Loucy (cell line): ENCODE data around the gene SCD5.

Experiments used
- H2AFZ ChIP-seq: fragments of 200-600 bp; sonication (generic); 2 replicates; pipeline ENCODE4 v1.6.0; 2016; ENCODE audit warnings: antibody characterized with exemption, mild to moderate bottlenecking, low read length, moderate library complexity
- H3F3A ChIP-seq: fragments of 200-600 bp; 2 replicates; pipeline ENCODE4 v1.6.0; 2016; ENCODE audit warnings: antibody characterized with exemption, low read depth, mild to moderate bottlenecking
- H3K27me3 ChIP-seq: fragments of 200-600 bp; sonication (generic); 2 replicates; pipeline ENCODE4 v1.6.1; 2014; ENCODE audit warnings: low read length, mild to moderate bottlenecking; ENCODE audit not compliant: insufficient read depth, poor library complexity, severe bottlenecking
- H3K36me3 ChIP-seq: fragments of 200-600 bp; sonication (generic); 2 replicates; pipeline ENCODE4 v1.6.1; 2016; ENCODE audit warnings: low read length; ENCODE audit not compliant: insufficient read depth
- H3K4me1 ChIP-seq: fragments of 200-600 bp; sonication (generic); 2 replicates; pipeline ENCODE4 v1.5.1; 2014; ENCODE audit warnings: low read length, mild to moderate bottlenecking; ENCODE audit not compliant: insufficient read depth, poor library complexity, severe bottlenecking
- H3K4me2 ChIP-seq: fragments of 200-600 bp; sonication (generic); 2 replicates; pipeline ENCODE4 v1.6.0; 2014; ENCODE audit warnings: antibody characterized with exemption, low read length, low read depth, mild to moderate bottlenecking; ENCODE audit not compliant: poor library complexity, severe bottlenecking
- H3K4me3 ChIP-seq: fragments of 200-600 bp; sonication (generic); 2 replicates; pipeline ENCODE4 v1.5.1; 2014; ENCODE audit warnings: low read length, mild to moderate bottlenecking, mixed read lengths; ENCODE audit not compliant: poor library complexity, severe bottlenecking
- H3K79me2 ChIP-seq: fragments of 200-600 bp; sonication (generic); 2 replicates; pipeline ENCODE4 v1.6.1; 2014; ENCODE audit warnings: low read length; ENCODE audit not compliant: insufficient read depth
- H3K9ac ChIP-seq: fragments of 200-600 bp; sonication (generic); 2 replicates; pipeline ENCODE4 v1.6.0; 2014; ENCODE audit warnings: mild to moderate bottlenecking, low read depth, low read length, moderate library complexity; ENCODE audit not compliant: poor library complexity, severe bottlenecking
- H3K9me2 ChIP-seq: fragments of 200-600 bp; sonication (generic); replicated peaks from 2 replicates; pipeline ENCODE4 v1.6.1; 2016; ENCODE audit warnings: low read depth, low read length, mixed read lengths
- H3K9me3 ChIP-seq: fragments of 200-600 bp; sonication (generic); 2 replicates; pipeline ENCODE4 v1.6.1; 2014; ENCODE audit warnings: mild to moderate bottlenecking, antibody characterized with exemption, low read length, low read depth; ENCODE audit not compliant: insufficient read depth
- H4K20me1 ChIP-seq: fragments of 200-600 bp; sonication (generic); 2 replicates; pipeline ENCODE4 v1.6.0; 2014; ENCODE audit warnings: antibody characterized with exemption, low read length, mild to moderate bottlenecking; ENCODE audit not compliant: insufficient read depth, poor library complexity, severe bottlenecking
- EZH2phosphoT487 ChIP-seq: fragments of 200-600 bp; IDR thresholded peaks from 2 replicates; pipeline ENCODE4 v1.6.1; 2018; ENCODE audit warnings: antibody characterized with exemption, mild to moderate bottlenecking, moderate library complexity, borderline replicate concordance
- TF ChIP-seq, protein P1 (sequence below): fragments of 200-600 bp; sonication (generic); conservative IDR thresholded peaks from 2 replicates; pipeline ENCODE4 v1.5.1; 2014; ENCODE audit warnings: mild to moderate bottlenecking, antibody characterized with exemption, low read length

Gene SCD5

DNA sequence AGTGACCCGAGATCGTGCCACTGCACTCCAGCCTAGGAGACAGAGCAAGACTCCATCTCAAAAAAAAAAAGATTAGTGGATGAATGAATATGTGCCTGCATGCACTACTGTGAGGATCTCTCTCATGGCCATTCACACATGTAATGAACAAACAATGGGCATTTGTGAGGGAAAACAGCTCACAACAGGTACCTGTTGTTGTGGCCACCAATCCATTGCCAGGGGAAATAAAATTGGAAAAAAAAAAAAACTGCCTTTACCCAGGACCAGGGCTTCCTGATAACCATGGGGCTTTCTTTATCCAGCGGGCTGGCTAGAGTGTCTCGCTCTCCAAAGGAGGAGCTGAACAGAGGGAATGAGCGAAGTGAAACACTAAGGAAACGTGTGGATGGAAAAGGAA is 7.4 kb downstream of the SCD5 start:
- peaks cover 64% of the 10 kb centered on the region; the same call in 1 of the 2 replicates for H3K79me2 ChIP-seq
- H3K27me3 ChIP-seq: no peaks in the 10 kb centered on the region
- no peak for TF ChIP-seq EZH2phosphoT487
- TF ChIP-seq, protein P1, sequence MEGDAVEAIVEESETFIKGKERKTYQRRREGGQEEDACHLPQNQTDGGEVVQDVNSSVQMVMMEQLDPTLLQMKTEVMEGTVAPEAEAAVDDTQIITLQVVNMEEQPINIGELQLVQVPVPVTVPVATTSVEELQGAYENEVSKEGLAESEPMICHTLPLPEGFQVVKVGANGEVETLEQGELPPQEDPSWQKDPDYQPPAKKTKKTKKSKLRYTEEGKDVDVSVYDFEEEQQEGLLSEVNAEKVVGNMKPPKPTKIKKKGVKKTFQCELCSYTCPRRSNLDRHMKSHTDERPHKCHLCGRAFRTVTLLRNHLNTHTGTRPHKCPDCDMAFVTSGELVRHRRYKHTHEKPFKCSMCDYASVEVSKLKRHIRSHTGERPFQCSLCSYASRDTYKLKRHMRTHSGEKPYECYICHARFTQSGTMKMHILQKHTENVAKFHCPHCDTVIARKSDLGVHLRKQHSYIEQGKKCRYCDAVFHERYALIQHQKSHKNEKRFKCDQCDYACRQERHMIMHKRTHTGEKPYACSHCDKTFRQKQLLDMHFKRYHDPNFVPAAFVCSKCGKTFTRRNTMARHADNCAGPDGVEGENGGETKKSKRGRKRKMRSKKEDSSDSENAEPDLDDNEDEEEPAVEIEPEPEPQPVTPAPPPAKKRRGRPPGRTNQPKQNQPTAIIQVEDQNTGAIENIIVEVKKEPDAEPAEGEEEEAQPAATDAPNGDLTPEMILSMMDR: no peak

DNA sequence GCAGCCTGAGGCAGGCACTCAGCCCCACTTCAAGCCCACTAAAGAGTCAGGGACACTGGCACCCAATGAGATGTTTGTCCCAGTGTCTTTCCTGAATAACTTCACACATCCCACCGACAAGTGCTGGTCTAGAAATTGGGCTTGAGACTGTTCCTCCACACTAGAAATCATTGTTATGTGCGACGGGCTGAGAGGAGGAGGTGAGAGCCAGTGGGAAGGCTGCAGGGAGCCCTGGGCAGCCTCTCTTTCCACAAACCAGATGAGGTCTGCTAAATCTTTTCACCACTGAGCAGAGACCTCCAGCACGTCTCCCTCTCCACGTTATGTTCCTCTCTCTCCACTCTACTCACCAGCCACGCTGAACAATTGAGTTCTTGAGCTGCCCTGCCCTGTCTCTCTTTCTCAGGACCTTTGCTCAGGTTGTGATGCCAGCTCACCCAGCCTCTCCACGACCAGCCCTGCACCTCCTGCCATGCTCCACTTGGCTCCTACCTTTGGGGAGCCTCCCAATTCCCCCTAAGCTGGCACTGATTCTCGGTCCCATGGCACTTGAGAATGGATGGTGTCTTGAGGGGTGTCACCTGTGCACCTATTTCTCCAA is 8.4 kb downstream of the SCD5 start:
- Histone ChIP-seq H3K4me2 (peak overlapping the region; percentile 2), H3F3A (no peaks in the 10 kb centered on the region), H3K79me2 (peaks cover 64% of the 10 kb centered on the region; the same call in 1 of the 2 replicates), H3K9me3 (no peaks in the 10 kb centered on the region), H3K4me1 (peaks cover 25% of the 10 kb centered on the region), H3K27me3 (no peaks in the 10 kb centered on the region), H2AFZ (no peak overlapping the region), H3K36me3 (no peaks in the 10 kb centered on the region), H3K4me3 (no peak overlapping the region), H4K20me1 (peaks cover 7% of the 10 kb centered on the region), H3K9ac (no peak overlapping the region), H3K9me2 (no peaks in the 10 kb centered on the region)
- TF ChIP-seq EZH2phosphoT487: no peak
- TF ChIP-seq, protein P1: no peak

More for the DNA sequence above, 7.4 kb downstream of the SCD5 start:
- Histone ChIP-seq H3K4me1 (peaks cover 19% of the 10 kb centered on the region), H3K9me3 (no peaks in the 10 kb centered on the region), H2AFZ (no peak overlapping the region), H3K9ac (no peak overlapping the region), H3K4me2 (no peak overlapping the region), H4K20me1 (peaks cover 8% of the 10 kb centered on the region), H3K9me2 (no peaks in the 10 kb centered on the region), H3K36me3 (no peaks in the 10 kb centered on the region), H3F3A (no peaks in the 10 kb centered on the region), H3K4me3 (no peak overlapping the region)

DNA sequence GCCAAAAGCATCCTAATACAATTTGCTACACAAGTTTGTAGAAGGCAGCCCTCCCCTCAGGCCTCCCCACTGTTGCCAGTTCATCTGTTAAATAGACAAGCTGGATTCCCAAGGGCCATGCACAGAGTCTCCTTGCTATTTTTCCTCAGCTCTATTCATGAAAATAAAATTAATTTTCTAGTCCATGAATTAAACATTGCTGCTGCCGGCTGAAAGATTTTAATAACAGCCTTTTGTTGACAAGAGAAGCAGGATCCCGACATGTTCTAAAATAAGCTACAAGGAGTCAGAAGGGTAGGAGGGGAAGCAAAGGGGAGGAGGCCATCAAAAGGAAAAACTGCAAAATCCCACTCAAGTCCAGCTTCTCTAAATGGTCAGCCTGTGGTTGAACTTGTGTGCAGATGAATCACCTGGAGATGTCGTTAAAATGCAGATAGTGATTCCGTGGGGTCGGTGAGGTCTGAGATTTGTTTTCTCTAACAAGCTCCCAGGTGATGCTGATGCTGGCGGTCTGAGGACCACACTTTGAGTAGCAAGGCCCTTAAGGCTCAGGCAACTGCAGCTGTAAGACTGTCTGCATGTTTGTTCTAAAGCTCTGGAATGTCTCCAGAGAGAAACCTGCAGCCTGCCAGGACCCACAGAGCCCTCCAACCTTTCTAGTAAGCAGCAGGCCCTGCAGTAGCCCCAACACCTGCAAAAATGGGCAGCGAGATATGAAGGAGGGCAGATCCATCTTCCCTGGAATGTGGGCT is 9.4 kb downstream of the SCD5 start:
- Histone ChIP-seq H2AFZ (no peak overlapping the region), H4K20me1 (peaks cover 7% of the 10 kb centered on the region), H3K27me3 (no peaks in the 10 kb centered on the region), H3F3A (no peaks in the 10 kb centered on the region), H3K36me3 (no peaks in the 10 kb centered on the region), H3K4me3 (no peak overlapping the region), H3K4me2 (no peak overlapping the region), H3K9me3 (no peaks in the 10 kb centered on the region), H3K4me1 (peaks cover 30% of the 10 kb centered on the region), H3K9me2 (no peaks in the 10 kb centered on the region), H3K9ac (no peak overlapping the region), H3K79me2 (peaks cover 69% of the 10 kb centered on the region; the same call in 1 of the 2 replicates)
- TF ChIP-seq, protein P1: no peak
- TF ChIP-seq EZH2phosphoT487: no peak
